ENCODE results near the gene RAPGEF1. TPM values are rescaled to one million over a fixed set of nuclear protein-coding genes. Genes with fewer than 3 reads are reported as not detected.
"Not testable (repeated sequence)": the region's sequence is repeated elsewhere in the genome, so short reads cannot be mapped to it uniquely, and the experiment has no call there.

The RAPGEF1 gene
- total RNA-seq, 1 experiment from 2014 or later: 47.1 TPM

DNA sequence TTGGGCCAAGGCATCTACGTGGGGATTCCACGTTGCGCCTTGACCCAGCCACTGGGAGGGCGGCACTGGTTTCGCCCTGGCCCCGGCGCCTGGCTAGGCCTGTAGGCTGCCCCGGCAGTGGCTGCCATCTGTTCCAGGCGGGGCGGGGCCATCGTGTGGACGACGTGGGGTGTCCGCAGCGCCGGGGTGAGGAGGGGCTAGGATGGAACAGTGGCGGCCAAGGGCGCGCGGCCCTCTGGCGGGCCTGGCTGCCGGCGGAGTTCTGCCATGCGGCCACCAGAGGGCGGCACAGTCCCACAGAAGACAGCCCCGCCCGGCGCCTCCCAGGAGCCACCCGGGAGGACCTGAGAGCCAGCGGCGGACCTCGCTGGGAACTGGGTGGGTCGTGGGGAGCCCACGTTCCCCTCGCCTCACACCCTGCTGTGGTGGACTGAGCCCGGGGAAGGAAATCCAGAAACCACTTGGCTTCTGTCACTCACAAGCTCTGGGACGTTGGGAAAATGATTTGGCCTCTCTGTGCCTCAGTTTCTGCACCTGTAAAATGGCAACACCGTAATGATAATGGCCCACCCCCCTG lies 22.6 kb upstream of the RAPGEF1 start:
- peak; percentile 98 for DNase-seq
- no peaks in the 10 kb centered on the region for H3K36me3 ChIP-seq (replicated peaks; ENCODE audit: control insufficient read depth, insufficient read depth, low read length)
- H3K4me3 ChIP-seq (ENCODE audit: insufficient read depth, low read depth, low read length): no peak overlapping the region
- H3K27me3 ChIP-seq (ENCODE audit: control insufficient read depth, insufficient read depth, low read length): no peaks in the 10 kb centered on the region

DNA sequence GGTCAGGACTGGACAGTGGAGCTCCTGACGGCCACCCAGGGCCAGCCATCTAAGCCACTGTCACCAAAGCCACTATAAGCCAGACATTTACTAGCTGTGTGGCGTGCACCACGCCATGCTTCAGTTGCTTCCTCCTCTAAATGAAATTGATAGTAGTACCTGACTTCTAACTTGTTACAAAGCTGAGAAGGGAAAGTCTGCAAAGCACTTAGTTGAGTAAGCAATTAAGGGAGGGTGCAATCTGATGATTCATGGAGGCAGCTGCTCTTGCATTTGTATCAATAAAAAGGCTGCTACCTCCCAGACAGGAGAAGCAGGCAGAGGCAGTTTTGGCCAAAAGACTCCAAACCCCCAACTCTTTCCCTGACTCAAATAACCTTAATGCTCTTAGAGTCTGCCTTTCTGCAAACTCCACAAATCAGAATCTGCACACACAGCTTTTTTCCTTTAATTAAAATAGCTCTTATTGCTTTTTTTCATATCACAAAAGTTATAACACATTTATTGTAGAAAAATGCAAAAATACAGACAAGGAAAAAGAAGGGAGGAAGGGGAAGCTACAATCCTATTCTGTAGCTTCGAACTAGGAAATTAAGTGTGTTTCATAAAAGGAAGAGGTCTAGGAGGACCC lies 19.3 kb upstream of the RAPGEF1 start:
- no peak for DNase-seq
- Histone ChIP-seq H3K27me3 (ENCODE audit: control insufficient read depth, insufficient read depth, low read length) (no peaks in the 10 kb centered on the region), H3K4me3 (ENCODE audit: insufficient read depth, low read depth, low read length) (no peak overlapping the region), H3K36me3 (replicated peaks; ENCODE audit: control insufficient read depth, insufficient read depth, low read length) (no peaks in the 10 kb centered on the region)

DNA sequence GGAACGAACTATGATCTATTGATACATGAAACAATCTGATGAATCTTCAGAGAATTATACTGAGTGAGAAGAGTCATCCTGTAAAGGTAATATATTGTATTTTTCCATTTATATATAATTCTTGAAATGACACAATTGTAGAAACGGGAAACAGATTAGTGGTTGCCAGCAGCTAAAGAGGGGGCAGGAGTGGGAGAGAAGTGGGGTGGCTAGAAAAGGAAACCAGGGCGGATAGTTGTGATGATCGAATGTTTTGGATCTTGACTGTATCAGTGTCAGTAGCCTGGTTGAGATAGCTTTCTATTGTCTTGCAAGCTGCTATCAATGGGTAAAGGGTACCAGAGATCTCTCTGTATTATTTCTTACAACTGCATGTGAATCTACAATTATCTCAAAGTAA lies 17.7 kb upstream of the RAPGEF1 start:
- no peak for DNase-seq
- Histone ChIP-seq H3K36me3 (replicated peaks; ENCODE audit: control insufficient read depth, insufficient read depth, low read length) (no peaks in the 10 kb centered on the region), H3K4me3 (ENCODE audit: insufficient read depth, low read depth, low read length) (no peak overlapping the region), H3K27me3 (ENCODE audit: control insufficient read depth, insufficient read depth, low read length) (no peaks in the 10 kb centered on the region)

DNA sequence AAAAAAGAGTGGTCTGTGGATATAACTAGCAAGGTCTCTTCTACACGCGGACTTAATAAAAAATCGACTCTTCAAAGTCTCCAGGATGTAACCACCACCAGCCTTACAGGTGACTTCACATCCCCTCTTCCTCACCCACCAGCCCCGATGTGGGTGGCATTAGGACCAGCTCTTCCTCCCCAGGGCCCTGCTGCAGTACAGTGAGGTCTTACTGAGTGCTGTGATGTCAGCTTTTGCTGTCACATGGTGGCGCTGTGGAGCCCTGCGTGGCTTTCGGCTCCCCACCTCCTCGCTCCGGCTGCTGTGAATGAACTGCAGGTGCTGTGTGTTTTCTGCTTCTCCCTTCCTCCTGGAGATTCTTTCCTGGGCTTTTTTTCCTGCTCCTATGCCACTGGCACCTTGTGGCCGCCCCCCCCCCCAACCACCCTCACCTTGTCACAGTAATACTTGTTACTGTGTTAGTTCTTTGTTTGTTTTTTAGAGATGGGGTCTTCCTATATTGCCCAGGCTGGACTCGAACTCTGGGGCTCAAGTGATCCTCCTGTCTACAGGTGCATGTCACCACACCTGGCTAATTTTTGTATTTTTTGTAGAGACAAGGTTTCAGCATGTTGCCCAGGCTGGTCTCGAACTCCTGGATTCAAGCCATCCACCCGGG lies 15.8 kb upstream of the RAPGEF1 start:
- Histone ChIP-seq H3K4me3 (ENCODE audit: insufficient read depth, low read depth, low read length) (no peak overlapping the region), H3K36me3 (replicated peaks; ENCODE audit: control insufficient read depth, insufficient read depth, low read length) (no peaks in the 10 kb centered on the region), H3K27me3 (ENCODE audit: control insufficient read depth, insufficient read depth, low read length) (no peaks in the 10 kb centered on the region)
- DNase-seq: peak; percentile 84

DNA sequence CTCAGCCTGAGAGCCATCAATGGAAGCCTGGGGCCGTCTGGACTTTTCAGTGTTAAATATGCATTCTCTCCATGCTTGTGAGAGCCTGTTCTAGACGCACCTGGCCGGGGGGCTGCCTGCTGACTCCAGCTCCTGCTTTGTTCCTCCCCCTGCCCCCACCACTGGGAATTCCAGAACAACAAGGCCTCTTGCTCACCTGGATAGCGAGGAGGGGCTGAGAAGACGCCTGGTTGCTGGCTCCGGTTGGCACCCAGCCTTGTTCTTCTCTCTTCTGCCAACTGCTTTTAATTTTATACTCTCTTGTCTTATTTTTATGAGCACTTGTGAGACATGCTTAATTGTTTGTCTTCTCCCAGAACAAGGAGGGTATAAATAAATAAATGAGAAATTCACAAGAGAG lies 15.0 kb upstream of the RAPGEF1 start:
- no peak for DNase-seq
- Histone ChIP-seq H3K4me3 (ENCODE audit: insufficient read depth, low read depth, low read length) (no peak overlapping the region), H3K36me3 (replicated peaks; ENCODE audit: control insufficient read depth, insufficient read depth, low read length) (no peaks in the 10 kb centered on the region), H3K27me3 (ENCODE audit: control insufficient read depth, insufficient read depth, low read length) (no peaks in the 10 kb centered on the region)

DNA sequence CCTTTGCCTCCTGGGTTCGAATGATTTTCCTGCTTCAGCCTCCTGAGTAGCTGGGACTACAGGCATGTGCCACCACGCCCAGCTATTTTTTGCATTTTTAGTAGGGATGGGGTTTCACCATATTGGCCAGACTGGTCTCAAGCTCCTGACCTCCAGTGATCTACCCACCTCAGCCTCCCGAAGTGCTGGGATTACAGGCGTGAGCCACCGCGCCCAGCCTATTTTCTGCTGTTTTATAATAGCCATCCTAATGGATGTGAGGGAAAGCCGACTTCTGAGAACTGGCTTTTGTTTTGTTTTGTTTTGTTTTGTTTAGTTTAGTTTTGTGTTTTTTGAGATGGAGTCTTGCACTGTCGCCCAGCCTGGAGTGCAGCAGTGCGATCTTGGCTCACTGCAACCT lies 13.9 kb upstream of the RAPGEF1 start:
- H3K27me3 ChIP-seq (ENCODE audit: control insufficient read depth, insufficient read depth, low read length); H3K36me3 ChIP-seq (replicated peaks; ENCODE audit: control insufficient read depth, insufficient read depth, low read length); H3K4me3 ChIP-seq (ENCODE audit: insufficient read depth, low read depth, low read length); DNase-seq: not testable (repeated sequence)

DNA sequence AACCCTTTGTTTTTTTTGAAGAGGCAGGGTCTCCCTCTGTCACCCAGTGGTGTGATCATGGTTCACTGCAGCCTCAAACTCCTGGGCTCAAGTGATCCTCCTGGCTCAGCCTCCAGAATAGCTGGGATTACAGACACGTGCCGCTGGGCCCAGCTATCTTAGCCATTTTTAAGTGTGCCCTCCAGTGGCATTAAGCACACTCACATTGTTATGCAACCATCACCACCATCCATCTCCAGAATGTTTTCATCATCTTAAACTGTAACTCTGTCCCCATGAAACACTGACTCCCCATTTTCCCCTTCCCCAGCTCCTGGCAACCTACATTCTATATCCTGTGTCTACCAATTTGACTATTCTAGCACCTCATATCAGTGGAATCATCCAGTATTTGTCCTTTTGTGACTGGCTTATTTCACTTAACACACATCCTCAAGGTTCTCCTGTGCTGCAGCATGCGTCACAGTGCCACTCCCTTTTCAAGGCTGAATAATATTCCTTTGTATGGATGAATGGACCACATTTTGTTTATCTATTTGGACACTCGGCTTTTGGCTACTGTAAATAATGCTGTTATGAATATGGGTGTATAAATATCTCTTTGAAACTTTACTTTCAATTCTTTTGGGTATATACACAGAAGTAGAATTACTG lies 12.5 kb upstream of the RAPGEF1 start:
- DNase-seq: no peak
- Histone ChIP-seq H3K27me3 (ENCODE audit: control insufficient read depth, insufficient read depth, low read length) (no peaks in the 10 kb centered on the region), H3K36me3 (replicated peaks; ENCODE audit: control insufficient read depth, insufficient read depth, low read length) (no peaks in the 10 kb centered on the region), H3K4me3 (ENCODE audit: insufficient read depth, low read depth, low read length) (no peak overlapping the region)

DNA sequence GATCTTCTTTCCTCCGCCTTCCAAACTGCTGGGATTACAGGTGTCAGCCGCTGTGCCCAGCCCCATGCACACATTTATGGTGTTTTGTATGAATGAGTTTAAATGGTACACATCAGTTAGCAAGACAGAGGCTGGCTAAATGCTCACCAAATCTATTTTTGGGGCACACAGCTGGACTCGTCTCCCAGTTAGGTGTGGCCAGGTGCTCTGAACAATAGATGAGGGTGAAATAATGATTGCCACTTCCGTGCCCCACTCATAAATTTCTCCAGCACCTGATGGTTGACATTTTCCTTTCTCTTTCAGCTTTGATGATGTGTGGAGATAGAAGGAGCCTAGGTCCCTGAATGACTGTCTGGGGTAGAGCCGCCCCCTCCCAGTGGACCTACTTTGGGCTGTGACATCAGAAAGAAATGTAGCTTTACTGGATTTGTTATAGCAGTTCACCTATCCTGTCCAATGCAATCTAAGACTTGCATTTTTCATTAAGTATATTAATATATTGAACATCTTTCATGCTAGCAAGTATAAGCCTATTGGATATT lies 8.6 kb upstream of the RAPGEF1 start:
- no peak overlapping the region for H3K4me3 ChIP-seq (ENCODE audit: insufficient read depth, low read depth, low read length)
- no peak for DNase-seq
- H3K36me3 ChIP-seq (replicated peaks; ENCODE audit: control insufficient read depth, insufficient read depth, low read length): no peaks in the 10 kb centered on the region
- no peaks in the 10 kb centered on the region for H3K27me3 ChIP-seq (ENCODE audit: control insufficient read depth, insufficient read depth, low read length)

DNA sequence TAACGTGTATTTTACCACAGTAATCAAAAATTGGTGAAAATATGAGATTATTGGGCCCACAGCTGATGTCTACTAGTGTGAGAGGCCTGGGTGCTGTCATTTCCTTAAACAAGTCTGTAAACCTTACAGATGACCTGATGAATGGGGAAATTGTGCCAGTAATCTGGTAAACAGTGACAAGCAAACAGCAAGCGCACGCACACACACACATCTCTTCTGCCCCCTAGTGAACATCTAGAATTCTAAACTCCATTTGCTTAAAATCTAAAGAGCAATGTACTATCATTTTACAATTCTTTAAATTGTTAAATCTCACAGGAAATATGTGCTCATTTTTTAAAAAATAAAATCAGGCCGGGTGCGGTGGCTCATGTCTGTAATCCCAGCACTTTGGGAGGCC lies 7.5 kb upstream of the RAPGEF1 start:
- H3K36me3 ChIP-seq (replicated peaks; ENCODE audit: control insufficient read depth, insufficient read depth, low read length): no peaks in the 10 kb centered on the region
- no peak overlapping the region for H3K4me3 ChIP-seq (ENCODE audit: insufficient read depth, low read depth, low read length)
- H3K27me3 ChIP-seq (ENCODE audit: control insufficient read depth, insufficient read depth, low read length): no peaks in the 10 kb centered on the region
- DNase-seq: no peak

DNA sequence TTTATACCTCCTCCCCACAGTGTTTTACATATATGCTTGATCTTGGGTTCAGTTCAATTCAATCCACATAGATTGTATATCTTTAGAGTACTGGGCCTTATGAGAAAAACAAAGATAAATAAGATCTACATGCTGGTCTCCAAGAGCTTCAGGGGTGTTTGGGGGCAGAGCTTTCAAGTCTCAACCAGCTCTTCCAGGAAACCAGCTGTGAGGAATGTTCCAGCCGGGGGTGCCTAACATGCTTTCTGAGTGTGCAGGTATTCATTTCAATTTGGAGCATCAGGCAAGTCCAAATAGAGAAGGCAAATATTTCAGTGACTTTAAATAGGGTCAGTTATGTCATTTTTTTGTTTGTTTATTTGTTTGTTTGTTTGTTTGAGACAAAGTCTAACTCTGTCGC lies 5.7 kb upstream of the RAPGEF1 start:
- no peak overlapping the region for H3K4me3 ChIP-seq (ENCODE audit: insufficient read depth, low read depth, low read length)
- H3K36me3 ChIP-seq (replicated peaks; ENCODE audit: control insufficient read depth, insufficient read depth, low read length): no peaks in the 10 kb centered on the region
- DNase-seq: no peak
- H3K27me3 ChIP-seq (ENCODE audit: control insufficient read depth, insufficient read depth, low read length): no peaks in the 10 kb centered on the region

DNA sequence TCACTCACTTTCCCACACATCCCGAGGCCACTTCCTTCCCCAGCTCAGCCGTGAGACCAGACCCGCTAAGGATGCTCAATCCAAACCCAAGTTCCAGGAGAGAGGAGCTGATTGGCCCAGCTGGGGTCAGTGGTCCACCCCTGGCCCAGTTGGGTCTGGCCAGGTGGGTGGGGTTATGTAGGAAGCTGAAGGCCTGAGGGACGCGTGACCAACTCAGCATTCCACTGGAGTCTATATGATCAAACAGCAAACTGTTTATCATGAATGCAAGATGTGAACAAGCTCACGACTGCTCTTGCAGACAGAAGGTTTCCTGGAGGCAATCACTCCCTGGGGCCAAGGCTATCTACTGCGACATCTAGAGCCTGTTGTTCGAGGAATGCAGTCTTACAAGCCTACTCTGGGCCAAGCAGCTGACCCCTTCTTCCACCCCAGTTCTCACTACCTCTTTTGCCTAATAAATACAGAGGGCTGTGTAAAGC lies 4.9 kb upstream of the RAPGEF1 start:
- Histone ChIP-seq H3K27me3 (ENCODE audit: control insufficient read depth, insufficient read depth, low read length) (no peaks in the 10 kb centered on the region), H3K36me3 (replicated peaks; ENCODE audit: control insufficient read depth, insufficient read depth, low read length) (no peaks in the 10 kb centered on the region), H3K4me3 (ENCODE audit: insufficient read depth, low read depth, low read length) (no peak overlapping the region)
- no peak for DNase-seq

DNA sequence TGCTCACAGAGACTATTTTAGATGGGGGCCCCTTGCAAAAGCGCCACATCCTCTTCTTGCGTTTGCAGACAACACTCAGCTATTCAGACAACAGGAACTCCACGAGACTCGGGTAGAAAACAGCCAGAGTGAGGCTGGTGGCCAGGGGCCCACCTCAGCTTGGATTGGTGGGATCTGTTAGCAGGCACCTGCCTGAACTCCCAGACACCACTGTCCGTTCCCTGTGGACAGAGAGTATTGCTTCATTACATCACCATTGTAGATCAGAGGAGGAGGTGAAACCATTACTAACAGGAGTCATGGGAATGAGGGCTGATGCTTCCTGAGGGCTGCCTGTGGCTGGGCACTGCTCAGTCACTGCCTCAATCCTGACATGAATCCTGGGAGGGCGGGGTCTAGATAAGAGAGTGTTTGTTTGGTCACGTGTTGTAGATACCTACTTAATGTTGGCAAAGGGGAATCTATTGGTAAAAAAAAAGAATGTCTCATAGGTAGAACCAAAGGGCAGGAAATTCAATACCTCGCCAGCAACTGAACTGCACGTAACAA lies 4.4 kb upstream of the RAPGEF1 start:
- no peak overlapping the region for H3K4me3 ChIP-seq (ENCODE audit: insufficient read depth, low read depth, low read length)
- H3K27me3 ChIP-seq (ENCODE audit: control insufficient read depth, insufficient read depth, low read length): no peaks in the 10 kb centered on the region
- no peak for DNase-seq
- no peaks in the 10 kb centered on the region for H3K36me3 ChIP-seq (replicated peaks; ENCODE audit: control insufficient read depth, insufficient read depth, low read length)

DNA sequence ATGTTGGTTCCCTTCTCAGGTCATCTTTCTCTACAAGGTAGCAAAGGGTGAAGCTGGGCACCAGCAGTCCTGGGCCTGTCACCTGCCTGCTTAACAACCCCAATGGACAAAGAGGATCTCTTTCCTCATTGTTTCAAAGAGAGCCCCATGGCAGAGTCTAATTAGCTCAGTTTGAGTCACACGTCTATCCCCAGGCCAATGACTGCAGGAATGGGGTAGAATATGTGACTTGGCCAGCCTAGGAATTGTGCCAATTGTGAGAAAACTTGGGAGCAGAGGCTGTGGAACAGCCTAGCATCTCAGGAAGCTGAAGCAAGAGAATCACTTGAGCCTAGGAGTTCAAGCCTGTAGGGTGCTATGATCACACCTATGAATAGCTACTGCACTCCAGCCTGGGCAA lies 3.6 kb upstream of the RAPGEF1 start:
- H3K27me3 ChIP-seq (ENCODE audit: control insufficient read depth, insufficient read depth, low read length): no peaks in the 10 kb centered on the region
- H3K36me3 ChIP-seq (replicated peaks; ENCODE audit: control insufficient read depth, insufficient read depth, low read length): no peaks in the 10 kb centered on the region
- no peak for DNase-seq
- H3K4me3 ChIP-seq (ENCODE audit: insufficient read depth, low read depth, low read length): no peak overlapping the region

DNA sequence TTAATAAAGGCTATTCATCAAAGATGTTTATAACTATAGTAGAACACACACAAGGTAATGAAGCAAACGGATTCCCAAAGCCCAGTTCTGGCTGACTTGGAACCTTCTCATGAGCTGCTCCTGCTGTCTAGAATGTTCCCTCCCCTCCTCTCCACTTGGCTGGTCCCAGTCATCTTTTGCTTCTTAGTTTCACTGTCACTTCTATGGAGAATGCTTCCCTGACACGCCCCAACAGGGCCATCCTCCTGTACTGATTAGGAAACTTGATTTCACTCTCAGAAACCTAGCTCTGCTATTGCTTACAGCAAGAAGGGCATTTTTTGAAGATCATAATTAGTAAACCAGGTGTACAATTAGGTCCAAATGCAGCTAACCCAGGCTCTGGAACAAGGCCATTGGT lies 3.2 kb upstream of the RAPGEF1 start:
- DNase-seq: no peak
- no peak overlapping the region for H3K4me3 ChIP-seq (ENCODE audit: insufficient read depth, low read depth, low read length)
- no peaks in the 10 kb centered on the region for H3K36me3 ChIP-seq (replicated peaks; ENCODE audit: control insufficient read depth, insufficient read depth, low read length)
- H3K27me3 ChIP-seq (ENCODE audit: control insufficient read depth, insufficient read depth, low read length): no peaks in the 10 kb centered on the region

Data from H7 (cell line).